ENCODE results near the gene RABGAP1L.

DNA sequence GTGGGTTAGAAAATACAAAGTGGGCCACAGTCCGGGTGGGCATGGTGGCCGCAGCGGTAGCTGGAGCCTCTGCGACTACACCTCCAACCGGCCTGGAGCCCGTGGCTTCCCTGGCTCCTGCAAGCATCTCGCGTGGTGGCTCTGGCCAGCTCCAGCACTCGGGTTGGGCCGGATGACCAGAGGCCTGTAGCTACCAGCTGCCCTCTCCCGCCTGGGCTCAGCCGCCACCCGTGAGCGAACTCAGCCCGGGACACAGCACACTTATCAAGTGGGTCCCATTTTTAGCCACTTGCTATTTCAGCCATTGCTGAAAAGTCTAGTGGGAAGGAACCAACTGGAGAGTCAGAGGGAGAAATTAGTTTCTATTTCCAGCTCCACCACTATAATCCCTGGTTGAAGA lies 732.7 kb downstream of the RABGAP1L start:
- TF ChIP-seq, protein P1, sequence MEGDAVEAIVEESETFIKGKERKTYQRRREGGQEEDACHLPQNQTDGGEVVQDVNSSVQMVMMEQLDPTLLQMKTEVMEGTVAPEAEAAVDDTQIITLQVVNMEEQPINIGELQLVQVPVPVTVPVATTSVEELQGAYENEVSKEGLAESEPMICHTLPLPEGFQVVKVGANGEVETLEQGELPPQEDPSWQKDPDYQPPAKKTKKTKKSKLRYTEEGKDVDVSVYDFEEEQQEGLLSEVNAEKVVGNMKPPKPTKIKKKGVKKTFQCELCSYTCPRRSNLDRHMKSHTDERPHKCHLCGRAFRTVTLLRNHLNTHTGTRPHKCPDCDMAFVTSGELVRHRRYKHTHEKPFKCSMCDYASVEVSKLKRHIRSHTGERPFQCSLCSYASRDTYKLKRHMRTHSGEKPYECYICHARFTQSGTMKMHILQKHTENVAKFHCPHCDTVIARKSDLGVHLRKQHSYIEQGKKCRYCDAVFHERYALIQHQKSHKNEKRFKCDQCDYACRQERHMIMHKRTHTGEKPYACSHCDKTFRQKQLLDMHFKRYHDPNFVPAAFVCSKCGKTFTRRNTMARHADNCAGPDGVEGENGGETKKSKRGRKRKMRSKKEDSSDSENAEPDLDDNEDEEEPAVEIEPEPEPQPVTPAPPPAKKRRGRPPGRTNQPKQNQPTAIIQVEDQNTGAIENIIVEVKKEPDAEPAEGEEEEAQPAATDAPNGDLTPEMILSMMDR (IDR thresholded peaks at IDR 0.05): no peak
- no peak for TF ChIP-seq POLR2A (IDR thresholded peaks at IDR 0.05)

All from body of pancreas (tissue), 4 donors.